Iris pigment epithelial cell (primary cell): ENCODE data around the gene ITSN1.
"Not testable (repeated sequence)": the region's sequence is repeated elsewhere in the genome, so short reads cannot be mapped to it uniquely, and the experiment has no call there.

Source experiments
- DNase-seq: peaks from one replicate; pipeline ENCODE4 v3.0.0-alpha.2; 2011; ENCODE audit warnings: low read depth

Gene ITSN1

DNA sequence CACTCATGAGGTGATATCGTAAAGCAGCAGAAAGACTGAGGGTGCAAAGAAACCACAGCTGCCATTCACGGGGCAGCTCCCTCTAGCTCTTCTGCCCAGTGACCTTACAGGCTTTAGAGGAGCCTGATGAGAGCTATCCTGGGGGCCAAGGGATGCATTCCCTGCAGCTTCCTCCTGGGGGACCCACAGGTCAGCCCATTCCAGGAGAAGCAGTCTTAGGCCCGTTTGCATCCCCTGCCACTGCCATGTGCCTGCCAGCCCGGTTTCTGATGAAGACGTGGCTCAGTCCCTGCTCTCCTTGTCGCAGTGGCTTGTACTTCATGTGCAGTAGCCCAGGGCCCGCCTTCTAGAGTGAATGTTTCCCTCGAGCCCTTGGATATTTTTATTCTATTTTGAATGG, 250.6 kb downstream of the ITSN1 start:
- DNase-seq: no peak

DNA sequence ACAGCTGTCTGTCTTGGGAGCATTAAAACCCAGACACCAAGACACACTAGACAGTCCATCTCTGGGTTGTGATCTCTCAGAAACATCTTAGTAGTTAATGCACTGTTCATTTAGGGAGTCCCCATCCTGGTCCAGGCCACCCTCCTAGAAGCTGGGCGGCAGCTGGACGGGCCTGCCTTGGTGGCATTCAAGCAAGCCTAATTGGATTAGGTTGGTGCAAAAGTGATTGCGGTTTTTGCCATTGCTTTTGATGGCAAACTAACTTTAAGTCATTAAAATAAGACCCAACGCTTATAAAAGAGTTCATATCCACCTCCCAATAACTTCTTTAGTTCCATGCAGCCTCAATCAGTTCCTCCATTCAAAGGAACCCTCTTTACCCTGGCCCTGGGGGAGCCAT, 251.6 kb downstream of the ITSN1 start:
- DNase-seq: no peak

GRCh38 chr21:33894736-33895288, 252.5 kb downstream of the ITSN1 start:
- peak; percentile 93 for DNase-seq

DNA sequence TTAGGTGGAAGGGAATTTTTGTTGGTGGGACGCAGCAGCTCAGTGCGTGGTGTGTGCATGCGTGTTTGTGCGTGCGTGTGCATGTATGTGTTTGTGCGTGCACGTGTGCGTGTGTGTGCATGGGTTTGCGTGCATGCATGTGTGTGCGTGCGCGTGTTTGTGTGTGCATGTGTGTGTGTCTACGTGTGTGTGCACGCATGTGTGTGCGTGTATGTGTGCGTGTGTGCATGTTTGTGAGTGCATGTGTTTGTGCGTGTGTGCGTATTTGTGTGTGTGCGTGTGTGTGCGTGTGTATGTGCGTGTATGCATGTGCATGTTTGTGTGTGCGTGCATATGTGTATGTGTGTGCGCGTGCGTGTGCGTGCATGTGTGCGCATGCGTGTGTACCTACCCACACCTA, 253.1 kb downstream of the ITSN1 start:
- no peak for DNase-seq

DNA sequence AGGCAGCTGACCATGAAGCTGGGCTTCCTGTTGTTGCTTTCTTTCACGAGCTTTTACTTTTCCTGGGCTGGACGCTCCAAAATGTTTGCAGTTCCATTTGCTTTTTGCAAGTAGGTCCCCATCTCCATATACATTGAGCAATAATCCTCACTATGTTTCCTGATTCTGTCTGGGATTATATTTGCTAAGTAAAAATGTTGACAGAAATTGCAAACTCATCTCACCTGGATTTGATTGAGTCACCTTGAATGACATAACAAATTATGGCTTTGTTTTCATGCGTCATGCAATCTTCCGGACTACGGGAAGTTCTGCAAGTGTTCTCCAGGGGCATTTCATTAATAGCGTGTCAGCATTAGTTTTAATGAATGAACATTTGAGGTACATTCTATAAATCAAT, 254.4 kb downstream of the ITSN1 start:
- no peak for DNase-seq

DNA sequence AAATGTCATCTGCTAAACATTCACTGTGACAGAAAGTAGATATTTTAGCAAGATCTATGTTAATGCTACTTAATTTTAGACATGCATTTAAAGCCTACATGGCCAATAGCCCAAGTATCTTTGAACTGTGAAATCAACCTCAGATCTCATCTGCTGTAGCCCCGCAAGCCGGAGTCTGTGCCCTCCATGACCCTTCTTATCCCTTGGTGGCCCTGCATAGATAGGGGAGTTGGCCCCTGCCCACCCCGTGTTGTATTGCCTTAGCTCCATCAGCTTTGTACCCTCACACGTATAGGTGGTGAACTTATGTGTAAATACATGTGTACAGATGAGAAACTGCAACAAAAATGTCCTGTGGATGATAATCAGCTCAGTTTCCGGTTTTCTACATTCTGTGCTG, 254.8 kb downstream of the ITSN1 start:
- DNase-seq: no peak

- DNase-seq: no peak
These were observed 255.4 kb downstream of the ITSN1 start for GRCh38 chr21:33897739-33898138.

DNA sequence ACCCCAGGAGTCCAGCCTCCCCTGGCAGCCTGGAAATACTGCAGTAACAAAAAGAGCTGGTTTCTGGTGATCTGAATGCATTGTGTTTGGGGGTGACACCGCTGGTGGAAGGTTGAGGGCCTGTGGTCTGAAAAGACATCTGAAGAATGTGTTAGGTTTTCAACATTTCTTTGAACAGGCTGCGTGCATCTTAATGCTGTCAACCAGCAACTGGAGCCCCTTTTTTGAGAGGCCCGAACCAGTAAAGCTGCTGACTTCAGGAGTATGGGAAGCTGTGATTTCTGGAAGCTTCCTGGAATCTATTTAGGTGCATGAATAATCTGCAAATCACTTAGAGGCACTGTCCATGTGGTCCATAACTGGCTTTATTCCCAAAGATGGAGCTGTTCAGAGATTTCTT, 256.3 kb downstream of the ITSN1 start:
- peak; percentile 76 for DNase-seq

GRCh38 chr21:33899199-33899598, 256.9 kb downstream of the ITSN1 start:
- DNase-seq: peak; percentile 52

DNA sequence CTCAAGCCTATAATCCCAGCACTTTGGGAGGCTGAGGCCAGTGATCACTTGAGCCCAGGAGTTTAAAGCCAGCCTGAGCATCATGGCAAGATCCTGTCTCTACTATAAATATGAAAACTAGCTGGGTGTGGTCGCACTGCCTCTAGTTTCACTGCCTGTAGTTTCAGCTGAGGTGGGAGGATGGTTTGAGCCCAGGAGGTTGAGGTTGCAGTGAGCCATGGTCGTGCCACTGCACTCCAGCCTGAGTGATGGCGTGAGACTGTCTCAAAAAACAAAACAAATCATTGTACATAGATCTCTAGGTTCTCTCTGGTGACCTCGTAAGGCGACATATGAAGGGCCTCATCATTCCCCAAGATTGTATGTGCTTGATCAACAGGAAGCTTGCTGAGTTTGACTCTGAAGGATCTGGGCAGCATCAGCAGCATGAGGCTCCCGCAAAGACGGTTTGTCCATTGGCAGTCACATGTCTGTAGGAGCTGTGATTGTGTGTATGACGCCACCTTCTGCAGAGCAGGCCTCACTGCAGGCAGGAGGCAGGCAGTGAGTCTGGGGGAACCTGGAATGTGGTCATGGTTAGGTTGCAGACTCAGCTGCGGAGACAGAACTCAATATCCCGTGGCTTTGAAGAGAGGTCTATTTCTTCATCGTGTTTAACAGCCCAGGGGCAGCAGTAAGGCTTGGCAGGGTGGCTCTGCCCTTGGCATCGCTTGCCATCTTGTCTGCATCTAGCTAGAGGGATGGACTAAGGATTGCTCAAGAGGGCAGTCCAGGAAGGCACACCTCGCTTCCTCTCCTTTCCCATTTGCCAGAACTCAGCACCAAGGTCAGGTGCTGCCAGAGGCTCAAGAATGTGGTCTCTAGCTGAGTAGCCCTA, 259.3 kb downstream of the ITSN1 start:
- DNase-seq: peak; percentile 89

- DNase-seq: no peak
These were observed 260.0 kb downstream of the ITSN1 start for GRCh38 chr21:33902349-33902748.

GRCh38 chr21:33904041-33904440, 261.7 kb downstream of the ITSN1 start:
- no peak for DNase-seq

DNA sequence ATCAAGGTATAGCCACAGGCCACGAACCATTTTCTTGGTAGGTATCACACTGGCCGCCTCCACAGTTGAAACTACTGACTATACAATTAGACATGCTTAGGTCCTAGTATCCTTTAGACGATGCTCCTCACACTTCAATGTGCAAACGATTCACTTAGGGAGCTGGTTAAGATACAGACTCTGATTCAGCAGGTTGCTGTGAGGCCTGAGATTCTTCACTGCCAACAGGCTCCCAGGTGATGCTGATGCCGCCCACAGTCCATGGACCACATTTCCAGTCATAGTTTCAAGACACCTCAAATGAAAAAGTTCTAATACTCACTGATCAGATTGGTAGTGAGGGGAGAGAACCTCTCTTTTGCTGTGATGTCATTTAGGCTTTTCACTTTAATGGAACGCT, 266.5 kb downstream of the ITSN1 start:
- no peak for DNase-seq

DNA sequence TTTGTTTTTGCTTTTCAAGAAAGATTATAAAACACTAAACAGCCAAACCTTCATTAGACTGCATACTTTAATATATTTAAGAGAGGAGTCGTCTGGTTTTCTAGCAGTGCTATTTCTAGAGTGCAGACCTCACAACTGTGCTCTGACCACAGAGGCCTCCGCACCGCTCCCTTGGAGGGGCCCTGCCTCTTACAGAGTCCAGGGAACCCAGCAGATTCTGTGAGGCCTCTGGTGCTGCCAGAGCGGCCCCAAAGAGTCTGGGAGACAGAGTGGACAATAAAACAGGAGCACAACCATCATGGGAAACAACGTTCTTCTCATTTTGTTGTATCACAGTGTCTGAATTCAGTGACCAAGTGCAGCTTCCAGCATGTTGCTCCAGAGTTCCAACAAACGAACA, 267.5 kb downstream of the ITSN1 start:
- no peak for DNase-seq

DNA sequence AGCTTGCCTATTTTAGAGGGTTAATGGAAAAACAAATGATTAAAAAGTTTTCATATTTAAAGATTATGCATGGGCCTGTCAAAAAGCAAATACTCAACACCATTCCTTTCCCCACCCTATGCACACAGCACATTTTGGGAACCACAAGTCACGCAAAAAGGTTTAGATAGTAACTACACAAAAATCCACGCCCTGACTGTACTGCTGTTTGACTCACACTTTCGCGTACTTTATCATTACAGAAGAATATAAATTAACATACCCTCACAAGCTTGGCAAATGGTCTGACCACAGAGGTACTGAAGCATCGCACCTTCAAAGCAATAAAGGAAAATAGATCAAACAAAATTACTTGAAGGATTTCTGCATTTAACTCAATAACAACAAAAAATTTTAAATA, 271.9 kb downstream of the ITSN1 start:
- no peak for DNase-seq

GRCh38 chr21:33915368-33916199, 273.3 kb downstream of the ITSN1 start, which contains the start of gene ATP5PO:
Gene ATP5PO, minus strand, starts transcription at chr21:33915804. Its CDS starts 41 bp downstream, at chr21:33915763.
- peak; percentile 99 for DNase-seq

DNA sequence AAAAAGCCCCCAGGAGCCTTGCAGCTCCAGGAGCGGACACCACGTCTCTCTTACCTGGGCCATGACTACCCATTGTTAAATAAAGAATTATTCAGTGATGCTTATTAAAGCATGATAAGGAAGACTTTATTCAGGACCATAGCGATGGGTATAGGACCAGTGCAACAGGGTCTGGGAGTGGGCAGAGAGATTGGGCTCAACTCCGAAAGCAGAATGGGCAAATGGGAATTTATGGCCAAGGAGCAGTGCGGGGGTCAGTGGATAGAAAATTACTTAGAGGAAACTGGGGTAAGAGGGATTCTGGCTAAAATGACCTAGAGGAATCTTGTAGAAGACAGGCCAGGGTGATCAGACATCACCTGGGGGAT, 273.9 kb downstream of the ITSN1 start:
- DNase-seq: no peak

GRCh38 chr21:33917421-33917820, 275.1 kb downstream of the ITSN1 start:
- no peak for DNase-seq

DNA sequence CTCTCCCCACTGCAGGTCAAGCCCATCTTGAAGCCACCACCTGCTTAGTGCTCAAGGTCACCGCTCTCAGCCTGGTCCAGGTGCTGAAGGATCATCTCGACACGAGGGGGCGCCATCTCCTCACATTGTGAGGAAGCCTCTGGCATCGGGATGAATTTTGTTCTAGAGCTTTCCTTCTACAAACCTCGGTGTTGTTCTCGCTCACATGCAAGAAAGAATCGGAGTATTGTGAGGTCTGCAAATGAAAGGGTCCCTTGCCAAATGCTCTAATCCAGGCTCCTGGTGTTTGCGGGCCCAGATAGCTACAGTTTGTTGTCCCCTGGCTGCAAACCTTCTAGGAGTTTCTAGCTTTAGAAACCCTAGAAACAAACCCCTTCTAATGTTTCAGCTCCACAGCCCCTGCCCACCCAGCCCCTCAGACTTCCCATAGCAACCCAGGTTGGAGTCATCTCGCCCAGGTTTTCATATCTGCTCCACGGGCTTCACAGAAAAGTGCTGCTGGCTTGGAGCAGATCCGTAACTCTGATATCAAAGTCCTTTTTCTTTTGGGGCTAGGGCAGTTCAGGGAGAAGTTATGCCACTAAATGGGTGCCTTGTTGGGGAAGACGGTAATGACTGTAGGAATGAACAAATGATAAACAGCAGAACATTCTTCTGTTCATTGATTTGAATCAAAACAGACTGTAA, 281.9 kb downstream of the ITSN1 start:
- peak; percentile 72 for DNase-seq

GRCh38 chr21:33924766-33925100, 282.4 kb downstream of the ITSN1 start:
- DNase-seq: no peak

DNA sequence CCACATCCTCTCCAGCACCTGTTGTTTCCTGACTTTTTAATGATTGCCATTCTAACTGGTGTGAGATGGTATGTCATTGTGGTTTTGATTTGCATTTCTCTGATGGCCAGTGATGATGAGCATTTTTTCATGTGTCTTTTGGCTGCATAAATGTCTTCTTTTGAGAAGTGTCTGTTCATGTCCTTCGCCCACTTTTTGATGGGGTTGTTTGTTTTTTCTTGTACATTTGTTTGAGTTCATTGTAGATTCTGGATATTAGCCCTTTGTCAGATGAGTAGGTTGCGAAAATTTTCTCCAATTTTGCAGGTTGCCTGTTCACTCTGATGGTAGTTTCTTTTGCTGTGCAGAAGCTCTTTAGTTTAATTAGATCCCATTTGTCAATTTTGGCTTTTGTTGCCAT, 283.9 kb downstream of the ITSN1 start:
- DNase-seq: not testable (repeated sequence)

DNA sequence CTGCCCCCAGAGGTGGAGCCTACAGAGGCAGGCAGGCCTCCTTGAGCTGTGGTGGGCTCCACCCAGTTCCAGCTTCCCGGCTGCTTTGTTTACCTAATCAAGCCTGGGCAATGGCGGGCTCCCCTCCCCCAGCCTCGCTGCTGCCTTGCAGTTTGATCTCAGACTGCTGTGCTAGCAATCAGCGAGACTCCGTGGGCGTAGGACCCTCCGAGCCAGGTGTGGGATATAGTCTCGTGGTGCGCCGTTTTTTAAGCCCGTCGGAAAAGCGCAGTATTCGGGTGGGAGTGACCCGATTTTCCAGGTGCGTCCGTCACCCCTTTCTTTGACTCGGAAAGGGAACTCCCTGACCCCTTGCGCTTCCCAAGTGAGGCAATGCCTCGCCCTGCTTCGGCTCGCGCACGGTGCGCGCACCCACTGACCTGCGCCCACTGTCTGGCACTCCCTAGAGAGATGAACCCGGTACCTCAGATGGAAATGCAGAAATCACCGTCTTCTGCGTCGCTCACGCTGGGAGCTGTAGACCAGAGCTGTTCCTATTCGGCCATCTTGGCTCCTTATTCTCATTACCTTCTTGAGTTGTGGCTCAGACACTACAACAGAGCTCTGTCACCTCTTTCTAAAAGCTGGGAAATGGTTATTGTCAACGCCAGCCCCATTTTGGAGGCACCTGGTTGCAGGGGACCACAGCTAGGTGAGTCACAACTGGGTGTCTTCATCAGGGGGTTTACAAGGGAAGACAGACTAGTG, 288.9 kb downstream of the ITSN1 start:
- peak; percentile 7 for DNase-seq
